Choroid plexus epithelial cell (primary cell): ENCODE measurements around the gene PARD3B.

Experiments
- DNase-seq: peaks from one replicate; pipeline ENCODE4 v3.0.0-alpha.2; 2010; ENCODE audit warnings: low read depth
- H3K4me3 ChIP-seq: 2 replicates; pipeline ENCODE4 v1.5.1; 2011; ENCODE audit warnings: low read depth, mild to moderate bottlenecking, control low read depth, low read length, moderate library complexity
- CTCF ChIP-seq: conservative IDR thresholded peaks from 2 replicates; pipeline ENCODE4 v1.5.1; 2011; ENCODE audit warnings: low read depth, mild to moderate bottlenecking, control low read depth, inconsistent platforms, low read length, moderate library complexity

The PARD3B gene

GRCh38 chr2:205053827-205054410, 508.6 kb downstream of the PARD3B start:
- DNase-seq = peak; percentile 44
- TF ChIP-seq CTCF = no peak
- no peak overlapping the region for H3K4me3 ChIP-seq

DNA sequence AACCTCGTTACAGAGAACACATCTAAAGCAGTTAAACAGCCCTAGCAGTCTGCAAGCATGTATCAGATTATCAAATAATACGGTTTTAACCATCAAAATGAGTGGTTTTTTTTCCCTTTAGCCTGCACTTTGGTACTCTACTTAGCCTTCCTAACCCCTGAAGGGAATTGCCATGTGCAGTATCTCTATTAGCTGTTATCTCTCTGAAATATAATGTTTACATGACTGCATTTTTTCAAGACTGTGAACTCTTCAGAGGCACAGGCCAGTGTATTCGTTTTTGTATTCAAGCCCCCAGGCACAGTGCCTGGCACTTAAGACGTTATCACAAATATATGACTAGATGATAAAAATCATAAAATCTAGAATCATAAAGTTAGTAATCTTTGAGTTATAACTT, 509.5 kb downstream of the PARD3B start:
- no peak for DNase-seq
- no peak overlapping the region for H3K4me3 ChIP-seq
- no peak for TF ChIP-seq CTCF

GRCh38 chr2:205055251-205055650, 510.0 kb downstream of the PARD3B start:
- no peak overlapping the region for H3K4me3 ChIP-seq
- DNase-seq = no peak
- no peak for TF ChIP-seq CTCF

DNA sequence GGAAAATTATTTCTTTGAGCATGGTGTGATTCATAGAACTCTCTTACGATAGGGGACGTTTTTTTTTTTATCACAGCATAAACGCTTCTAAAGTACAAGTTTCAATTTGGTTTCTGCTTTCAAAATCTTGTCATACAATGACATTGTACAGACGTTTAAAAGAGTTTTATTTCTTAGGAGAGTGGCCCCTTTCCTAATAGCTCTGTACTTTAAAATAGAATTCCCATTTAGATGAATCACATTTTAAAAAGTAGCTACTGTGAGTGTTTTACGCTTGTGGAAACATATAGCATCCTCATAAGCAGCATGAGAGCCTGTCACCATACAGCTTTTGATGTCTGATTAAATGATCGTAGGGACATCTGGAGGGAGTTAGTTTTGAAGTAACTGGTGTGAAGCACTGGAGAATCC, 510.9 kb downstream of the PARD3B start:
- peak overlapping the region; percentile 3 for H3K4me3 ChIP-seq
- TF ChIP-seq CTCF = no peak
- no peak for DNase-seq

GRCh38 chr2:205058409-205058808, 513.1 kb downstream of the PARD3B start:
- no peak for DNase-seq
- no peak overlapping the region for H3K4me3 ChIP-seq
- no peak for TF ChIP-seq CTCF

- peak; percentile 79 for DNase-seq
- no peak for TF ChIP-seq CTCF
These were observed 515.0 kb downstream of the PARD3B start for GRCh38 chr2:205060269-205060668.

GRCh38 chr2:205066081-205066480, 520.8 kb downstream of the PARD3B start:
- TF ChIP-seq CTCF = no peak
- DNase-seq = no peak

More at GRCh38 chr2:205060269-205060668, 515.0 kb downstream of the PARD3B start:
- no peak overlapping the region for H3K4me3 ChIP-seq

More at GRCh38 chr2:205066081-205066480, 520.8 kb downstream of the PARD3B start:
- H3K4me3 ChIP-seq = no peak overlapping the region
